HCT116 (cell line): ENCODE data around the gene BCL2L2. TPM values are rescaled to one million over a fixed set of nuclear protein-coding genes. Genes with fewer than 3 reads are reported as not detected.

Experiments
- ATAC-seq: fragments of 200-7000 bp; cut with Tn5 transposase; 2 replicates; pipeline ENCODE4 v1.9.1; 2020; ENCODE audit warnings: mild to moderate bottlenecking, moderate library complexity
- BruUV-seq: library from RNA; stranded (reverse); fragments of 400-500 nt; replicated peaks from 2 replicates; lab custom pipeline; 2021; lab: Mats Ljungman, UMichigan
- CTCF ChIA-PET: fragments of 300-600 bp; sonication (Branson Sonifier 250); formaldehyde crosslinking; loops from one replicate; lab custom pipeline; 2021; ENCODE audit warnings: antibody characterized with exemption; lab: Charles Lee
- POLR2A ChIA-PET: fragments of 300-600, 350-600 bp; sonication (Branson Sonifier 250); formaldehyde crosslinking; loops from one replicate; lab custom pipeline; 2021; ENCODE audit warnings: antibody characterized with exemption; lab: Charles Lee
- RAD21 ChIA-PET, 2 experiments: fragments of 300-600 bp; sonication (Branson Sonifier 250); formaldehyde crosslinking; loops; one replicate each; lab custom pipeline; 2023; ENCODE audit warnings: low total read pairs in 2 of 2; ENCODE audit not compliant: uncharacterized antibody in 2 of 2, unreplicated experiment in 2 of 2, low non-redundant PET in 1 of 2; lab: Charles Lee
- DNase-seq: peaks from one replicate; pipeline ENCODE4 v3.0.0-alpha.2; 2010; ENCODE audit warnings: low read depth, low spot score
- H2AFZ ChIP-seq: fragments of 200-600 bp; shearing (Covaris generic), sonication (generic); 2 replicates; pipeline ENCODE4 v1.6.1; 2017; ENCODE audit warnings: low read depth, mixed run types, mixed read lengths, antibody characterized with exemption, low read length; ENCODE audit not compliant: poor library complexity, severe bottlenecking
- H3K27ac ChIP-seq: 2 replicates; pipeline ENCODE4 v1.5.1; 2012; ENCODE audit warnings: low read depth, low read length
- H3K27me3 ChIP-seq: fragments of 200-600 bp; sonication (generic); 2 replicates; pipeline ENCODE4 v1.6.1; 2016; ENCODE audit warnings: mixed run types, low read length, mixed read lengths; ENCODE audit not compliant: insufficient read depth
- H3K36me3 ChIP-seq, 2 experiments: fragments of 200-500 bp in 1 of 2; fragments of 200-600 bp in 1 of 2; sonication (Bioruptor generic) in 1 of 2; sonication (generic) in 1 of 2; 2 replicates each; pipeline versions ENCODE4 v1.5.1 to v1.6.1; 2014 to 2016; ENCODE audit warnings: low read length in 2 of 2, inconsistent platforms in 1 of 2, mixed read lengths in 1 of 2, mixed run types in 1 of 2; ENCODE audit not compliant: insufficient read depth in 2 of 2, control insufficient read depth in 1 of 2
- H3K4me1 ChIP-seq, 2 experiments: fragments of 200-600 bp in 1 of 2; sonication (generic) in 1 of 2; 2 replicates each; pipeline versions ENCODE4 v1.5.1 to v1.6.1; 2012 to 2017; ENCODE audit warnings: low read length in 2 of 2, inconsistent platforms in 1 of 2, mild to moderate bottlenecking in 1 of 2, mixed read lengths in 1 of 2, mixed run types in 1 of 2, moderate library complexity in 1 of 2; ENCODE audit not compliant: insufficient read depth in 2 of 2, control insufficient read depth in 1 of 2
- H3K4me2 ChIP-seq: fragments of 200-600 bp; sonication (generic); 2 replicates; pipeline ENCODE4 v1.6.1; 2017; ENCODE audit warnings: mixed run types, low read length, mixed read lengths
- H3K4me3 ChIP-seq, 2 experiments: fragments of 200-600 bp in 1 of 2; sonication (generic) in 1 of 2; replicated peaks in 1 of 2; 2 replicates each; pipeline ENCODE4 v1.5.1; 2011 to 2016; ENCODE audit warnings: low read length in 2 of 2, control low read depth in 1 of 2, low read depth in 1 of 2, mild to moderate bottlenecking in 1 of 2, mixed read lengths in 1 of 2, mixed run types in 1 of 2
- H3K79me2 ChIP-seq: fragments of 200-600 bp; sonication (generic); 2 replicates; pipeline ENCODE4 v1.6.1; 2017; ENCODE audit warnings: mild to moderate bottlenecking, mixed run types, low read length, moderate library complexity, mixed read lengths; ENCODE audit not compliant: insufficient read depth
- H3K9ac ChIP-seq: fragments of 200-600 bp; sonication (generic); 2 replicates; pipeline ENCODE4 v1.6.1; 2016; ENCODE audit warnings: low read length, mixed read lengths
- H3K9me2 ChIP-seq: fragments of 200-600 bp; sonication (generic), shearing (Covaris generic); 2 replicates; pipeline ENCODE4 v1.6.1; 2017; ENCODE audit warnings: mixed run types, mild to moderate bottlenecking, moderate library complexity; ENCODE audit not compliant: insufficient read depth
- H3K9me3 ChIP-seq, 2 experiments: fragments of 200-500 bp in 1 of 2; fragments of 200-600 bp in 1 of 2; sonication (Bioruptor generic) in 1 of 2; sonication (generic) in 1 of 2; 2 replicates each; pipeline ENCODE4 v1.6.1; 2014 to 2017; ENCODE audit warnings: low read length in 2 of 2, mixed read lengths in 2 of 2, inconsistent platforms in 1 of 2, low read depth in 1 of 2, mild to moderate bottlenecking in 1 of 2, mixed run types in 1 of 2, moderate library complexity in 1 of 2; ENCODE audit not compliant: control insufficient read depth in 1 of 2, insufficient read depth in 1 of 2
- H4K20me1 ChIP-seq: fragments of 200-600 bp; sonication (generic), shearing (Covaris generic); 2 replicates; pipeline ENCODE4 v1.6.1; 2017; ENCODE audit warnings: mixed run types, mild to moderate bottlenecking, moderate library complexity; ENCODE audit not compliant: insufficient read depth
- ATF3 ChIP-seq: IDR thresholded peaks from 2 replicates; pipeline ENCODE4 v1.6.1; 2012
- EGR1 ChIP-seq: IDR thresholded peaks from 2 replicates; pipeline ENCODE4 v1.6.1; 2012; ENCODE audit warnings: low read depth
- ELF1 ChIP-seq: IDR thresholded peaks from 2 replicates; pipeline ENCODE4 v1.6.1; 2012; ENCODE audit warnings: low read depth, borderline replicate concordance
- EZH2 ChIP-seq: fragments of 200-600 bp; sonication (generic); IDR thresholded peaks from 2 replicates; pipeline ENCODE4 v1.6.1; 2017; ENCODE audit warnings: antibody characterized with exemption, mixed run types
- EZH2phosphoT487 ChIP-seq: fragments of 200-600 bp; IDR thresholded peaks from 2 replicates; pipeline ENCODE4 v1.6.1; 2018; ENCODE audit warnings: antibody characterized with exemption, borderline replicate concordance
- FOSL1 ChIP-seq: IDR thresholded peaks from 2 replicates; pipeline ENCODE4 v1.6.1; 2012; ENCODE audit warnings: low read depth
- MAX ChIP-seq: IDR thresholded peaks from 2 replicates; pipeline ENCODE4 v1.6.1; 2012
- RAD21 ChIP-seq: IDR thresholded peaks from 2 replicates; pipeline ENCODE4 v1.6.1; 2012; ENCODE audit warnings: low read depth, mild to moderate bottlenecking
- SP1 ChIP-seq: IDR thresholded peaks from 2 replicates; pipeline ENCODE4 v1.6.1; 2012; ENCODE audit warnings: low read depth
- TCF7L2 ChIP-seq: IDR thresholded peaks from 2 replicates; pipeline ENCODE4 v1.7.0; 2011; ENCODE audit warnings: borderline replicate concordance, inconsistent platforms; ENCODE audit not compliant: insufficient read depth, insufficient read length; ENCODE audit errors: extremely low read depth
- ZBTB33 ChIP-seq: IDR thresholded peaks from 2 replicates; pipeline ENCODE4 v1.6.1; 2011; ENCODE audit warnings: mild to moderate bottlenecking, low read length, moderate library complexity; ENCODE audit not compliant: insufficient replicate concordance; ENCODE audit errors: extremely low read depth
- intact Hi-C: fragments of 100-400 bp; cut with micrococcal nuclease; formaldehyde crosslinking; loops from 2 replicates; pipeline ENCODE4 v1.10.0; 2022
- total RNA-seq: library from RNA; stranded (reverse); gene quantifications from one replicate; pipeline ENCODE4 v1.2.1, GENCODE V29; 2021; ENCODE audit not compliant: unreplicated experiment

The BCL2L2 gene
- total RNA-seq, 1 experiment from 2014 or later, result 25.5 TPM

- no peaks in the 10 kb centered on the region for H3K79me2 ChIP-seq
- RAD21 ChIA-PET, result no interaction called here
- ATAC-seq (no peak), DNase-seq (no peak)
- no peaks in the 10 kb centered on the region for H3K9me3 ChIP-seq
- H3K4me1 ChIP-seq, result no peaks in the 10 kb centered on the region
- POLR2A ChIA-PET, result no interaction called here
- no peak overlapping the region for H3K4me2 ChIP-seq
- no peaks in the 10 kb centered on the region for H4K20me1 ChIP-seq
- H3K27ac ChIP-seq, result no peak overlapping the region
- CTCF ChIA-PET, result interaction anchor here (0.6 to 1.7 kb wide), 2 partner anchors 21 to 537 kb away, joined by 3 to 10 read pairs; no protein-coding TSS in a partner anchor
- intact Hi-C loops, result no loop called here
- H3K27me3 ChIP-seq, result 0 out of 2 replicates have a peak, but pooled peaks cover 3% of the 10 kb centered on the region
- H3K4me3 ChIP-seq, result no peak overlapping the region
- no peaks in the 10 kb centered on the region for H3K36me3 ChIP-seq
- TF ChIP-seq ZBTB33, result no peak
- TF ChIP-seq EZH2, result no peak
- H3K9ac ChIP-seq, result no peak overlapping the region
- H2AFZ ChIP-seq, result no peak overlapping the region
- no peaks in the 10 kb centered on the region for H3K9me2 ChIP-seq
- no TSS peak for BruUV-seq
These were observed 52.6 kb downstream of the BCL2L2 start for GRCh38 chr14:23359167-23359626.

GRCh38 chr14:23359722-23360447 lies 53.3 kb downstream of the BCL2L2 start:
- H3K9me3 ChIP-seq, result no peaks in the 10 kb centered on the region
- BruUV-seq, result no TSS peak
- ChIA-PET POLR2A (no interaction called here), CTCF (interaction anchor here (0.7 to 2.8 kb wide), 9 partner anchors 14 to 291 kb away, joined by 3 to 14 read pairs (median 5); partner anchors contain the start of genes HOMEZ and PABPN1), RAD21 (interaction anchor here in 1 of 2 experiments (0.9 to 1.6 kb wide), 2 partner anchors 20 to 33 kb away, joined by 3 to 6 read pairs; no protein-coding TSS in a partner anchor)
- DNase-seq, result no peak
- H3K27me3 ChIP-seq, result 0 out of 2 replicates have a peak, but pooled peaks cover 3% of the 10 kb centered on the region
- H3K27ac ChIP-seq, result no peak overlapping the region
- intact Hi-C loops, result no loop called here
- H2AFZ ChIP-seq, result no peak overlapping the region
- no peak for ATAC-seq
- H3K9ac ChIP-seq, result no peak overlapping the region
- H3K9me2 ChIP-seq, result no peaks in the 10 kb centered on the region
- H3K4me2 ChIP-seq, result no peak overlapping the region
- no peaks in the 10 kb centered on the region for H4K20me1 ChIP-seq
- no peaks in the 10 kb centered on the region for H3K36me3 ChIP-seq
- no peaks in the 10 kb centered on the region for H3K4me1 ChIP-seq
- no peaks in the 10 kb centered on the region for H3K79me2 ChIP-seq
- no peak overlapping the region for H3K4me3 ChIP-seq
- no peak for TF ChIP-seq SP1
- TF ChIP-seq ELF1, result no peak
- no peak for TF ChIP-seq TCF7L2
- no peak for TF ChIP-seq EZH2phosphoT487
- TF ChIP-seq ZBTB33, result no peak
- TF ChIP-seq RAD21, result no peak
- no peak for TF ChIP-seq MAX
- TF ChIP-seq EGR1, result no peak
- no peak for TF ChIP-seq ATF3
- no peak for TF ChIP-seq FOSL1
